GM13976 (cell line): ENCODE data around the gene WDR26.

Experiments
- DNase-seq: peaks from one replicate; pipeline ENCODE4 v3.0.0; 2012; ENCODE audit warnings: low spot score
- CTCF ChIP-seq: IDR thresholded peaks from 2 replicates; pipeline ENCODE4 v1.5.1; 2012; ENCODE audit warnings: borderline replicate concordance, mild to moderate bottlenecking; ENCODE audit not compliant: insufficient read depth; ENCODE audit errors: extremely low read depth, missing control alignments, control extremely low read depth
- in situ Hi-C: fragments of 300-500 bp; cut with MboI; formaldehyde crosslinking; loops from one replicate; pipeline ENCODE4 v1.12.0; 2022; ENCODE audit warnings: low sequenced_read_pairs, mixed read lengths, inconsistent platforms; ENCODE audit not compliant: unreplicated experiment

The WDR26 gene

GRCh38 chr1:224411766-224412165 lies 22.8 kb downstream of the WDR26 start:
- in situ Hi-C loops = no loop called here
- no peak for DNase-seq
- TF ChIP-seq CTCF = no peak

- DNase-seq = no peak
- in situ Hi-C loops = no loop called here
- TF ChIP-seq CTCF = no peak
Observed at GRCh38 chr1:224408294-224408590, 26.4 kb downstream of the WDR26 start.

GRCh38 chr1:224407571-224408293 lies 26.9 kb downstream of the WDR26 start:
- no peak for TF ChIP-seq CTCF
- in situ Hi-C loops = no loop called here
- no peak for DNase-seq

GRCh38 chr1:224406216-224406615 lies 28.4 kb downstream of the WDR26 start:
- in situ Hi-C loops = no loop called here
- no peak for TF ChIP-seq CTCF
- no peak for DNase-seq

- in situ Hi-C loops = no loop called here
- no peak for TF ChIP-seq CTCF
- no peak for DNase-seq
Observed at GRCh38 chr1:224405604-224405970, 29.0 kb downstream of the WDR26 start.

GRCh38 chr1:224404916-224405603 lies 29.5 kb downstream of the WDR26 start:
- TF ChIP-seq CTCF = no peak
- DNase-seq = no peak
- in situ Hi-C loops = no loop called here
